Effector memory CD8-positive, alpha-beta T cell (primary cell): ENCODE data around the gene KCNJ6.
"Not testable (repeated sequence)": the region's sequence is repeated elsewhere in the genome, so short reads cannot be mapped to it uniquely, and the experiment has no call there.

Source experiments
- ATAC-seq: fragments of 150-1000 bp; cut with Tn5 transposase; replicated peaks from 2 replicates; pipeline ENCODE4 v1.10.0; 2021; ENCODE audit warnings: mild to moderate bottlenecking, moderate library complexity
- DNase-seq, 3 experiments: peaks; one replicate each; pipeline ENCODE4 v3.0.0; 2021
- H3K27ac Mint-ChIP-seq, 2 donors: one replicate each; pipeline ENCODE4 v1.8.0; 2022; ENCODE audit warnings: mild to moderate bottlenecking in 2 of 2, mixed read lengths in 2 of 2, moderate library complexity in 2 of 2
- H3K27me3 Mint-ChIP-seq, 2 donors: one replicate each; pipeline ENCODE4 v1.8.0; 2022; ENCODE audit warnings: mixed read lengths in 2 of 2
- H3K36me3 Mint-ChIP-seq: one replicate; pipeline ENCODE4 v1.8.0; 2022; ENCODE audit warnings: mild to moderate bottlenecking, moderate library complexity, mixed read lengths; ENCODE audit not compliant: insufficient read depth
- H3K4me1 Mint-ChIP-seq, 2 donors: one replicate each; pipeline ENCODE4 v1.8.0; 2022; ENCODE audit warnings: low read depth in 2 of 2, mixed read lengths in 2 of 2
- H3K4me3 Mint-ChIP-seq, 2 donors: one replicate each; pipeline ENCODE4 v1.8.0; 2022; ENCODE audit warnings: mild to moderate bottlenecking in 2 of 2, mixed read lengths in 2 of 2, moderate library complexity in 2 of 2
- H3K9me3 Mint-ChIP-seq, 2 donors: one replicate each; pipeline ENCODE4 v1.8.0; 2022; ENCODE audit warnings: mixed read lengths in 2 of 2

Gene KCNJ6

DNA sequence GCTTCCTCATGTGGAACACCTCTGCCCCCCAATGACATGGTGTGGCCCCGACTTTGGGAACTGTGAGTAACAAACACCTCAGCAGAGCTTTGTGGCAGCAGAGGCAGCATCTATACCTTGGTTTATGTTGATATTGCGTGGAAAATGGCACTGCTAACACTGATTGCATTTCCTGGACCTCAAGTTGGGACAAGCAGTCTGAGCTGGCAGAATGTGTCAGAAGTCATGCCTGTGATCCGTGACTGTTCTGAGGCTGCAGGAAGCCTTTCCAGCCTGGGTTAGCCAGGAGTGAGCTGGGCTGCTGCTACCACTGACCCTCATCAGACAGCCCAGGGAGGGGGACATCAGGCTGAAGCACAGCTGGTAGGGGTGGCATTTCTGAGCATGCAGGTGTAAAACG, 268.5 kb downstream of the KCNJ6 start:
- Mint-ChIP-seq H3K27me3 (peaks cover 16 to 38% of the 10 kb centered on the region in 2 donors), H3K4me1 (no peaks in the 10 kb centered on the region), H3K36me3 (no peaks in the 10 kb centered on the region), H3K27ac (no peak overlapping the region), H3K9me3 (no peaks in the 10 kb centered on the region), H3K4me3 (no peak overlapping the region)
- DNase-seq (no peak), ATAC-seq (no peak)

DNA sequence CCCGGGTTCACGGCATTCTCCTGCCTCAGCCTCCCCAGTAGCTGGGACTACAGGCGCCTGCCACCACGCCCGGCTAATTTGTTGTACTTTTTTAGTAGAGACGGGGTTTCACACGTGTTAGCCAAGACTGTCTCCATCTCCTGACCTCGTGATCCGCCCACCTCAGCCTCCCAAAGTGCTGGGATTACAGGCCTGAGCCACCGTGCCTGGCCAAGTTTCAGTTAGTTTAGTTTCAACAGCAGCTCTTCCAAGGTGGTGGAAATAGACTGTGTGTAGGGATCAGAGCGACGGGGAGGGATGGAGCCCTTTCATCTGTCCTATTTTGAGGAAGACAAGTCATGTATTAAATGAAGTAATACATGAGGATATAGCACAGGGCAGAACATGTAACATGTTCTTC, 269.5 kb downstream of the KCNJ6 start:
- H3K27ac Mint-ChIP-seq, H3K9me3 Mint-ChIP-seq, H3K4me3 Mint-ChIP-seq, ATAC-seq, H3K36me3 Mint-ChIP-seq, H3K4me1 Mint-ChIP-seq, DNase-seq: not testable (repeated sequence)
- H3K27me3 Mint-ChIP-seq = peaks cover 26 to 49% of the 10 kb centered on the region in 2 donors

- peaks cover 35 to 58% of the 10 kb centered on the region in 2 donors for H3K27me3 Mint-ChIP-seq
- peaks cover 0 to 3% of the 10 kb centered on the region in 2 donors for H3K4me1 Mint-ChIP-seq
- H3K36me3 Mint-ChIP-seq = no peaks in the 10 kb centered on the region
- ATAC-seq (no peak), DNase-seq (no peak)
- no peaks in the 10 kb centered on the region for H3K9me3 Mint-ChIP-seq
- no peak overlapping the region for H3K27ac Mint-ChIP-seq
- H3K4me3 Mint-ChIP-seq = no peak overlapping the region
Measured at GRCh38 chr21:37645848-37646247, 270.4 kb downstream of the KCNJ6 start.

DNA sequence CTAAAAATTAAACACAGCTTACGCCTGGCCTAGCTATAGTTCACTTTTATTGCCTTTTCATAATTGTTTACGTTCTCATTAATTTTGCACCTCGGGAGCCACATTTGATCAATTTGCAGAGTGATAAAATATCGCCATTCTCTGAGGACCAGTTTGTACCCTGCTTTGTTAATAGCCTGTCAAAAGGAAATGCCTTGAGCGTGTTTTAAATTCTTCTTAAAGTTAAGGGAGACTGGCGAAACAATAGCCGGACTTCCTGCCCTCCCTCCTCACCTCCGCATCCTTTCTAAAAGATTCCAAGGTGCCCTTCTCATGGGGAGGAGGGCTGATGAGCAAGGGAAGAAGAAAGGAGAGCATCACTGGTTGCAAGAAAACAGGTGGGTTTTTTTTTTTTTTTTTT, 271.6 kb downstream of the KCNJ6 start:
- H3K36me3 Mint-ChIP-seq = no peaks in the 10 kb centered on the region
- H3K9me3 Mint-ChIP-seq = no peaks in the 10 kb centered on the region
- H3K4me1 Mint-ChIP-seq = peaks cover 0 to 3% of the 10 kb centered on the region in 2 donors
- H3K27ac Mint-ChIP-seq = no peak overlapping the region
- no peak overlapping the region for H3K4me3 Mint-ChIP-seq
- DNase-seq = no peak
- peaks cover 47 to 70% of the 10 kb centered on the region in 2 donors for H3K27me3 Mint-ChIP-seq
- ATAC-seq = no peak

- H3K27me3 Mint-ChIP-seq = peaks cover 54 to 78% of the 10 kb centered on the region in 2 donors
- H3K4me1 Mint-ChIP-seq, DNase-seq, H3K27ac Mint-ChIP-seq, ATAC-seq, H3K4me3 Mint-ChIP-seq, H3K36me3 Mint-ChIP-seq, H3K9me3 Mint-ChIP-seq: not testable (repeated sequence)
Measured at GRCh38 chr21:37643862-37644261, 272.4 kb downstream of the KCNJ6 start.

DNA sequence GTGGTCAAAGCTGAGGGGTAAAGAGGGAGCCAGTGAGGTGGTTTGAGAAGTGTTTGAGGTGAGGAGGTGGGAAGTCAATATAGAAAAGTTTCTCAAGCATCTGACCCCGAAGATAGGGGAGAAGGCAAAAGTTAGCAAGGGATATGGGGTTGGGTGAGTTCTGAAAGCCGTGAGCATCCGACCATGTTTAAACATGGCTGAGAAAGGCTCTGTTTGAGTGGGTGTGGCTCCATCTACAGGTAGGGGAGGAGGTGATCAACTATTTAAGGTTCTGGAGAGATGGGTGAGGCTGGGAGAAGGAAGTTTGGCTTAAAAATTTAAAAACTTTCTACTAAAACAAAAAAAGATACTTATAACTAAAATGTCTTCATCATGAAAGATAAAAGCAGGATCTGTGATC, 273.8 kb downstream of the KCNJ6 start:
- Mint-ChIP-seq H3K4me3 (no peak overlapping the region), H3K27me3 (peaks cover 54 to 78% of the 10 kb centered on the region in 2 donors), H3K27ac (no peak overlapping the region), H3K4me1 (peaks cover 0 to 3% of the 10 kb centered on the region in 2 donors), H3K9me3 (no peaks in the 10 kb centered on the region), H3K36me3 (no peaks in the 10 kb centered on the region)
- DNase-seq = peak in 2 of 3 experiments; percentile 9 to 10
- ATAC-seq = peak; percentile 54

DNA sequence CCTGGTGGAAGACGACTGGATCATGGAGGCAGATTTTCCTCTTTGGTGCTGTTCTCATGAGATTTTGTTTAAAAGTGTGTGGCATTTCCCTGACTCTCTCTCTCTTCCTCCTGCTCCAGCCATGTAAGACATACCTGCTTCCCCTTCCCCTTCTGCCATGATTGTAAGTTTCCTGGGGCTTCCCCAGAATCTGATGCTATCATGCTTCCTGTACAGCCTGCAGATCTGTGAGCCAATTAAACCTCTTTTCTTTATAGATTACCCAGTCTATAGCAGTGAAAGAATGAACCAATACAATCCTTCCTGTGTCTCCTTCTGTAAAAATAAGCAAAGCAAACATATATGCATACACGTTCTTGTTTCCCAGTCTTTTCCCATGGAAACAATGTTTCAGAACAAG, 276.5 kb downstream of the KCNJ6 start:
- DNase-seq = no peak
- H3K9me3 Mint-ChIP-seq = no peaks in the 10 kb centered on the region
- no peak overlapping the region for H3K27ac Mint-ChIP-seq
- no peak overlapping the region for H3K4me3 Mint-ChIP-seq
- no peaks in the 10 kb centered on the region for H3K36me3 Mint-ChIP-seq
- peaks cover 61 to 75% of the 10 kb centered on the region in 2 donors for H3K27me3 Mint-ChIP-seq
- no peak for ATAC-seq
- peaks cover 0 to 3% of the 10 kb centered on the region in 2 donors for H3K4me1 Mint-ChIP-seq

DNA sequence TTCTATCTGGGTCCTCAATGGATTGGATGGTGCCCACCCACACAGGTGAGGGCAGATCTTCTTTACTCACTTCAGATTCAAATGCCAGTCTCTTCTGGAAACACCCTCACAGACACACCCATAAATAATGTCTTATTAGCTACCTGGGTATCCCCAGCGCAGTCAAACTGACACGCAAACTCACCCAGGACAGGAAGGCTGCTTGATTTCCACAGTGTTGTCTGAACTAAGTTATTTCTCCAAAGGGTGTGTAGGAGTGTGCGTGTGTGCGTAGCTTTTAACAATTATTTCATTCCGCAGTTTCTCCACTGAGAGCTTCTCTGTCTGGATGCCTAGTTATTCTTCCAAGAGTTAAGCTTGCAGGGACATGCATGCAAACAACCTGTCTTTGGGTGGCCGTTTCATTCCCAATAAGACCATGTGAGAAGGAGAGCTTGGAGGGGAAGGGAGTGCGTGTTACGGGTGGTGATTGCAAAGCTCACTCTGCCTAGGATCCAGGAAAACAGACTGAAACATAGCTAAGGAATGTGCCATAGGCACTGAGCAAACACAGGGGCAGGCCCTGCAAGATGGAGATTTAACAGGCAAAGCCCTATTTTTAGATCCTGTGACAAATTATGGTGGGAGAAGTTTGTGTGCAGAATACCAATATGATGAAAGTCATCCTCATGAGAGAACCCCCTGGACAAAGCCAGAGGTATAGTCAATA, 280.0 kb downstream of the KCNJ6 start:
- Mint-ChIP-seq H3K4me1 (no peaks in the 10 kb centered on the region), H3K36me3 (no peaks in the 10 kb centered on the region), H3K27me3 (peaks cover 53 to 68% of the 10 kb centered on the region in 2 donors), H3K4me3 (no peak overlapping the region), H3K27ac (no peak overlapping the region), H3K9me3 (no peaks in the 10 kb centered on the region)
- ATAC-seq (no peak), DNase-seq (no peak)

GRCh38 chr21:37631319-37632117, 284.7 kb downstream of the KCNJ6 start:
- Mint-ChIP-seq H3K4me3 (no peak overlapping the region), H3K27me3 (peaks cover 46 to 72% of the 10 kb centered on the region in 2 donors), H3K27ac (no peak overlapping the region), H3K36me3 (no peaks in the 10 kb centered on the region), H3K4me1 (no peaks in the 10 kb centered on the region), H3K9me3 (no peaks in the 10 kb centered on the region)
- ATAC-seq (no peak), DNase-seq (no peak)

- Mint-ChIP-seq H3K27me3 (peaks cover 39 to 65% of the 10 kb centered on the region in 2 donors), H3K4me1 (no peaks in the 10 kb centered on the region), H3K27ac (no peak overlapping the region), H3K4me3 (no peak overlapping the region), H3K9me3 (no peaks in the 10 kb centered on the region), H3K36me3 (no peaks in the 10 kb centered on the region)
- ATAC-seq (no peak), DNase-seq (no peak)
Measured at GRCh38 chr21:37630872-37631271, 285.4 kb downstream of the KCNJ6 start.

- H3K27me3 Mint-ChIP-seq = peaks cover 44 to 58% of the 10 kb centered on the region in 2 donors
- no peaks in the 10 kb centered on the region for H3K9me3 Mint-ChIP-seq
- DNase-seq (no peak), ATAC-seq (no peak)
- no peaks in the 10 kb centered on the region for H3K36me3 Mint-ChIP-seq
- no peak overlapping the region for H3K27ac Mint-ChIP-seq
- no peaks in the 10 kb centered on the region for H3K4me1 Mint-ChIP-seq
- H3K4me3 Mint-ChIP-seq = no peak overlapping the region
Measured at GRCh38 chr21:37628362-37628761, 287.9 kb downstream of the KCNJ6 start.

DNA sequence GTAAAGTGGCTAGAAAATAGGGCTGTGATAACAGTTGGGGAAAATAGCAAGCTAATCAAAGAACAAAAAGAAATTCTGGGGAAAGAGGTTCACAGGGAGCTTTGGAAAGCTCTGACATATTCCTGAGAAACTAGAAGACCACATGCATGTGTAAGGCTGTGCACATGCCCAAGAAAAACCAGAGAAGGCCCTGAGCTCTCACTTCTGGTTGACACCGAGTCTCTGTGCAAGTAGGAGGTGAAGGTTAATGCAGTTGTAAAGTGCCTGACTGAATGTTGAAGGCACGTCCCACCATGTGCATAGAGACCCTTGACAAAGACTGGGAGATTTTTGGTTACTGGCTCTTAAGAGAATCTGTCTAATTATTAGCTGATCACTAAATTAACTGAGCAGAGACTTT, 288.7 kb downstream of the KCNJ6 start:
- peaks cover 44 to 65% of the 10 kb centered on the region in 2 donors for H3K27me3 Mint-ChIP-seq
- no peak for ATAC-seq
- no peak overlapping the region for H3K27ac Mint-ChIP-seq
- H3K4me3 Mint-ChIP-seq = no peak overlapping the region
- no peaks in the 10 kb centered on the region for H3K4me1 Mint-ChIP-seq
- H3K36me3 Mint-ChIP-seq = no peaks in the 10 kb centered on the region
- no peak for DNase-seq
- no peaks in the 10 kb centered on the region for H3K9me3 Mint-ChIP-seq

DNA sequence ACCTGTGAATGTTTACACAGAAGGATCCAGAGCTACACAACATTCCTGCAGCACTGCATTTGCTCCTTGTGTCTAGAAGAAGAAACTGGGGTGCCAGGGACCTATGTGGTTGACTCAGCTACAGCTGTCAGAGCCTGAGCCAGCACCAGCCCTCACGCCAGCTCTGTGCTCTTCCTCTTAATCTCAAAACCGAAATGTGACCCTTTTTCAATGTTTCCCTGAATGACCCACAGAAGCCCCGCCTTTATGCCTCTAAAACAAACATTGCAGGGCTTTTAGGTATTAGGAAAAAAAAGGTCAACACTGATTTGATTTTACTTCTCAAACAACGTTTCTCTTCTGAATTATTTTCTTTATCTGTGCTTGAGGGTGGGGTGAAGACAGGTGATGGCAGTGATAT, 289.2 kb downstream of the KCNJ6 start:
- Mint-ChIP-seq H3K27ac (no peak overlapping the region), H3K27me3 (peaks cover 43 to 66% of the 10 kb centered on the region in 2 donors), H3K4me3 (no peak overlapping the region), H3K9me3 (no peaks in the 10 kb centered on the region), H3K4me1 (no peaks in the 10 kb centered on the region), H3K36me3 (no peaks in the 10 kb centered on the region)
- ATAC-seq (no peak), DNase-seq (no peak)

- no peak overlapping the region for H3K27ac Mint-ChIP-seq
- DNase-seq = no peak
- no peak overlapping the region for H3K4me3 Mint-ChIP-seq
- peaks cover 40 to 66% of the 10 kb centered on the region in 2 donors for H3K27me3 Mint-ChIP-seq
- no peaks in the 10 kb centered on the region for H3K4me1 Mint-ChIP-seq
- no peak for ATAC-seq
- H3K9me3 Mint-ChIP-seq = no peaks in the 10 kb centered on the region
- H3K36me3 Mint-ChIP-seq = no peaks in the 10 kb centered on the region
Measured at GRCh38 chr21:37626320-37626719, 289.9 kb downstream of the KCNJ6 start.
